NCI-H1930 (cell line): ENCODE measurements around the gene CHST3.
A peak's percentile ranks its signal among the peaks of the same experiment; 100 is the strongest.
"Not testable (repeated sequence)": the region's sequence is repeated elsewhere in the genome, so short reads cannot be mapped to it uniquely, and the experiment has no call there.

Source experiments
- DNase-seq, 2 experiments: peaks; one replicate each; lab custom pipeline; 2025; lab: John Stamatoyannopoulos, UW

CHST3 gene

DNA sequence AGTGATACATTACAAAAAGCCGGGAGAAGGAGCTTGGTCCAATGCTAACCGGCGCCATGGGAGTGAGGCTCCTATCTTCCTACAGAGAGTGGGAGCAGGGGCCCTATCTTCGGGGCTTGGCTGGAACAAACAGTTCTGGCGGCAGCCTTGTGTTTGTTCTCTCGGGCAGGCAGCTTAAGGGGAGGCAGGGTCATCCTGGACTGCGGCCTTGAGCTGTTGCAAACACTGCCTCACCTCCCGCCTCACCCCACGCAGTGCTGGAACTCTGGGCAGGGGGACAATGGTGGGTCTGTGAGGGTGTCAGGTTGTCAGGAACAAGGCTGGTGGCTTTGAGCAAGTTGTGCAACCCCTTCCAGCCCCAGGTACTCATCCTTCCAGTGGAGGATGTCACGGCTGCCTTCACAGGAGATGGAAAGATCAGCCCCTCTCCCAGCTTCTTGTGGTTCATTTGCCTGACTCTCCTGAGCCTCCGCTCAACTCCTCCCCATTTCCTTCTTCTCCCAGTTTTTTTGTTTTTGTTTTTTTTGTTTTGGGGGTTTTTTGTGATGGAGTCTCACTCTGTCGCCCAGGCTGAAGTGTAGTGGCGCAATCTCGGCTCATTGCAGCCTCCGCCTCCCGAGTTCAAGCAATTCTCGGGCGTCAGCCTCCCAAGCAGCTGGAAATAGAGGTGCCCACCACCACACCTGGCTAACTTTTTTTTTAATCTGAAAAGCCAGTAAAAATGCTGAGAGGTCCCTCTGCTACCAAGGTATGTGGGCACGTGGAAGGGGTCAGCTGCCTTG is 66.8 kb downstream of the CHST3 start:
- no peak for DNase-seq

DNA sequence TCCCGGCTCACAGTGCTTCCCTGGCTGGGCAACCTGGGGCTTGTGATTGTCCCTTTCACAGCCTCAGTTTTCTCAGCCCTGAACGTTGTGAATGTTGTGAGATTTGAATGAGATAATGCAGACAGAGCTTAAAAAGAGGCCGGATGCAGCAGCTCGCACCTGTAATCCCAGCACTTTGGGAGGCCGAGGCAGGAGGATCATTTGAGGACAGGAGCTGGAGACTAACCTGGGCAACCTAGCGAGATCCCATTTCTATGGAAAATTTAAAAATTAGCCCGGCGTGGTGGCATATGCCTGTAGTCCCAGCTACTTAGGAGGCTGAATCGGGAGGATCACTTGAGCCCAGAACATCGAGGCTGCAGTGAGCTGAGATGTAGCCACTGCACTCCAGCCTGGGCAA is 67.5 kb downstream of the CHST3 start:
- DNase-seq: no peak

DNA sequence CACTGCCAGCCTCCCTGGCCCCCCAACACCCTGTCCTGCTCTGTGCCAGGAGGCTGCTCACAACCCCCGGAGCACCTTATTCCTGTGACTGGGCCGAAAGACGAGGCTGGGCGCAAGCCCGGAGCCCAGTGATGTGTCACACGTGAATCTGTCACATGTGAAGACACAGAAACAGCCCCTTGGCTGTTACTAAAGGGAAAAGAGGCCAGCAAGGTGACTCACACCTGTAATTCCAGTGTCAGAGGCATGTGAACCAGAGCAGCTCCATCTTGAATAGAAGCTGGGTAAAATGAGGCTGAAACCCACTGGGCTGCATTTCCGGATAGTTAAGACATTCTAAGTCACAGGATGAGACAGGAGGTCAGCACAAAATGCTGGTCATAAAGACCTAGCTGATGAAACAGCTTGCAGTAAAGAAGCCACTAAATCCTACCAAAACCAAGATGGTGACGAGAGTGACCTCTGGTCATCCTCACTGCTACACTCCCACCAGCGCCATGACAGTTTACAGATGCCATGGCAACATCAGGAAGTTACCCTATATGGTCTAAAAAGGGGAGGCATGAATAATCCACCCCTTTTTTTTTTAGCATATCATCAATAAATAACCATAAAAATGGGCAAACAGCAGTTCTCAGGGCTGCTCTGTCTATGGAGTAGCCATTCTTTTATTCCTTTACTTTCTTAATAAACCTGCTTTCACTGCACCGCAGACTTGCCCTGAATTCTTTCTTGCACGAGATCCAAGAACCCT is 68.4 kb downstream of the CHST3 start:
- not testable (repeated sequence) for DNase-seq

DNA sequence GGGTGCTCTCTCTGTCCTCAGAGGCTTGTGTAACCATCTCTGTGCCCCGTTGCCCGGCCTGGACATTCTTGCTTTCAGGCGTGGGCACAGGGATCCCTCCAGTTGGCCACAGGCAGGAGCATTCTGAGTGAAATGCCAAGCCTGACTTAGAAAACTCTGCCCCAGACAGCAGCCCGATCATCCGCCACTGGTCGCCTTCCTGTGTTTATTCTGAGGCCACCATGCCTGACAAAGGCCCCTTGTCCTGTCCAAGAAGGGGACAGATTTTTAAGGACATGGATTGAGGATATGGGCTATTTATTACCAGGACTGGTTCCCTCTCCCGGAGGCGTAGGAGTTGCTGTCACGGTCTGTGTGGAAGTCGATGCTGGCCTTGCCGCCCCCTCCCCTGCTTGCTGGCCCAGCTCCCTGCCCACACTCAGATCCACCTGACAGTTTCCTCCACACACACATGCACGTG is 69.9 kb downstream of the CHST3 start:
- DNase-seq: no peak

DNA sequence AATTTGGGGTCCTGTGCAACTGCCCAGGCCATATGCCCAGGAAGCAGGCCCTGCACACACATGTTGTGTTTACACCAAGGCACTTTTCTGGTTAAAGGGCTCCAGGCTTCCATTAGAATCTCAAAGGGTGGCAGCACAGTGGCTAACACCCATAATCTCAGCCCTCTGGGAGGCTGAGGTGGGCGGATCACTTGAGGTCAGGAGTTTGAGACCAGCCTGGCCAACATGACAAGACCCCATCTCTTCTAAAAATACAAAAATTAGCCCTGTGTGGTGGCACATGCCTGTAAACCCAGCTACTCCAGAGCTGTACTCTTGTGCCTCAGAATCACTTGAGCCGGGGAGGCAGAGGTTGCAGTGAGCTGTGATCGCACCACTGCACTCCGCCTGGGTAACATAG is 70.6 kb downstream of the CHST3 start:
- no peak for DNase-seq

DNA sequence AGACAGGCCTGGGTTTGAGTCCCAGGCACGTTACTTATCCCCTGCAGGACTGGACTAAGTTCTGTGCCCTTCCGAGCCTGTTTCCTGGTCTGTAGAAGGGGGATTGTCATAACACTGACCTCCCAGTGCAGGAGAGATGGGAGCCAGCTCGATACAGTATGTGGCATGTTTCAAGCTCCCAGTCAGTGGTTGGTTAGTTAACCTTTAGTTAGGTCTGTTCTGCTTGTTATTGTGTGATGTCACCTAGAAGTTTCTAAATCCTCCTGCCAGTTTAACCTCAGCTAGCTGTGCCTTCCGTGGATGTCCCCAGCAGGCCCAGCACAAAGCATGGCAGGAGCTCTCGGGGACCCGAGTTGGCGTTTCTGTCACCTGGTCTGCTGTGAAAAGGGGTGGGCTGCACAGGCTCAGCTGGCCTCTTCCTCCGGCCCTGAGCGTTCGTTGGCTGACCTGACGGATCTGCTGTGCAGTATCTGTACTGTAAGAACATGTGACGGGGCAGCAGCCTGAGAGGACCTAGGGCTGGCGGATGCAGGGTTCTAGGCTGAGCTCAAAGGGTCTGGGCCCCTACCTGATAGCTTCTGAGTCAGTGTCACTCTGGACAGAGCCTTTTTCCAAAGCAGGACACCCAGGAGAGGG is 71.2 kb downstream of the CHST3 start:
- DNase-seq: no peak

DNA sequence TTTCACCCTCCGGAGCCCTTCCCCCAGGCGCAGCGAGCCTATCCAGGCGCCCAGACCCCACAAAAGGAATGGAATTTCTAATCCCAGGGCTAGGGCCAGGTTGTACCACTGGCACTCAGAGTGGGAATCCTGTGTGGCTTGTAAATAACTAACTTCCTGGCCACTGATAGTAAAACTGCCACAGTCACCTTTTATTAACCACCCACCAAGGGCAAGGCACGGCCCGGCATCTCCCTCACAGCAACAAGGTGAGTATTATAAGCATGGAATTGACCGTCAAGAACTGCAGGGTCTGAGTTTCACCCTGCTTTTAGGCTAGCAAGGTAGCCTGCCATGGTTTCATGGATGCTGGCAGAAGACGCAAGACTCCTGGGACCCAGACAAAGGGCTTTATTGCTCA is 73.1 kb downstream of the CHST3 start:
- no peak for DNase-seq

DNA sequence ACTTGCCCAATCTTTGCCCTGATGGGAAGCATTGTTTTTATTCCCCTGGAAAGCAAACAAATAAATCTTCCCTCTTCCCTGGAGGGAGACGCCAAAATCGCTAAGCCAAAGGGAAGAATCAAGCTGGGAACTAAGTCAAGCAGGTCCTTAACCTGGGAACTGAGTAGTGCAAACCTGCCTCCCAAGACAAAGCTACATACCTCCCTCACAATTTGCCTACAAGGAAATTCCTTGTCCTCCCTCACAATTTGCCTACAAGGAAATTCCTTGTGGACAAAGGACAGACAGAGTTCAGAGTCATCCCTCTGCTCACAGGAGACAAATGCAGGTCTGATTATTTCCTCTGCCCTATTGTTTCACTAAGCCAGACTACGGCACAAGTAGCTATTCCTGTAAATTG is 73.6 kb downstream of the CHST3 start:
- DNase-seq: no peak

DNA sequence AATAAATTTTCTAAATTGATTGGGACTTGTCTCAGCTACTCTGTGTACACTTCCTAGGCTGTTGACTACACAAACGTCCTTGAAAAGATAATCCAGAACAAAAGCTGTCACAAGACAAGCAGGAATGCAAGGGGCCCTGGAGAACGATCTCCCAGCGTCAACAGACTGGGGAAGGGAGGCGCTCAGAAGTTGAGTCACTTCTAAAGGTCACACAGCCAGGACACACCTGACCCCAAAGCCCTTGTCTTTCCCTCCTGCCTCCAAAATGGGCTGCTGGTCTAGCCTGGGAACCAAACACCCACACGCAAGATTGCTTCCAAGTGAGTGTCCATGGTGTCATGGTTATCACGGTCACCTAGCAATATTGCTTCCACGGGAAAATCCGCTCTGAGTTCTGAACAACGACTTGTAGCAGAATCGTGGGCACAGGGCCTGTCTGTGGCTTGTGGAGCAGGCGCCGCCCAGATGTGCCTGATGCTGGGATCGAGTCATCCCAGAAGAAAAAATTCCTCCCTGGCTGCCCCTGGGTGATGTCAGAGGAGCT is 74.3 kb downstream of the CHST3 start:
- no peak for DNase-seq

DNA sequence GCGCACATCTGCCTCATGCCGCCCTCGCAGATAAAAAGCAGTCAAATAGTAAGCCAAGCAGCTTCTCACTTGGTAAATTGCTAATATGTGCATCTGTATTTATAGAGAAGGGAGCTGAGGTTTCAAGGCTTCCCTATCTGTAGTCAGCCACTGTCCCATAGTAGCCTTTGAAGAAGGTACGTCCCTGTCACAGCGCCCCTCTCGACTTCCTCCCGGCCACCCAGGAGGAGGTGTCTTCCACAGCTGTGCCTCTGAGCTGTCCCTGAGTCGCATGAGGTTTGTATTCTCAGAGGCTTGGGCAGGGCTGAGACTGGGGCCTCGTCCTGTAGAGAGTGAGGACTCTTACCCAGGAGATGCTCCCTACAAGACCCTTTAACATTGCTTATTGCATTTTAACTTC is 75.2 kb downstream of the CHST3 start:
- no peak for DNase-seq

DNA sequence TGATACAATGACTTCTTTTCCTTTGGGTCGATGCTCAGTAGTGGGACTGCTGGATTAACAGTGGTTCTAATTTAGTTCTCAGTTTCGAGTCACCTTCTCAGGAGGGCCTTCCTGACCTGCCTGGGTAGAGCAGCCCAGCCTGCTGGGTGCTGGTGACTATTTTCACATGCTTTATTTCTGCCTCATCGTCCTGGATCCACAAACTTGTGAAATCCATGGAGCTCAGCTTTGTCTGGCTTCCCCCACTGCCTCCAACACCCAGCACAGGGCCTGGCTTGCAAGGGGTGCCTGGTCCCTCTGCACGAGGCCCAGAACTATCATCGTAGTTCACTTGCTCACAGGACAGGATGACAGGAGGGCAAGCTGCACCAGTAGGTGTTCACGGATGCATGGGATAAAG is 77.3 kb downstream of the CHST3 start:
- no peak for DNase-seq

DNA sequence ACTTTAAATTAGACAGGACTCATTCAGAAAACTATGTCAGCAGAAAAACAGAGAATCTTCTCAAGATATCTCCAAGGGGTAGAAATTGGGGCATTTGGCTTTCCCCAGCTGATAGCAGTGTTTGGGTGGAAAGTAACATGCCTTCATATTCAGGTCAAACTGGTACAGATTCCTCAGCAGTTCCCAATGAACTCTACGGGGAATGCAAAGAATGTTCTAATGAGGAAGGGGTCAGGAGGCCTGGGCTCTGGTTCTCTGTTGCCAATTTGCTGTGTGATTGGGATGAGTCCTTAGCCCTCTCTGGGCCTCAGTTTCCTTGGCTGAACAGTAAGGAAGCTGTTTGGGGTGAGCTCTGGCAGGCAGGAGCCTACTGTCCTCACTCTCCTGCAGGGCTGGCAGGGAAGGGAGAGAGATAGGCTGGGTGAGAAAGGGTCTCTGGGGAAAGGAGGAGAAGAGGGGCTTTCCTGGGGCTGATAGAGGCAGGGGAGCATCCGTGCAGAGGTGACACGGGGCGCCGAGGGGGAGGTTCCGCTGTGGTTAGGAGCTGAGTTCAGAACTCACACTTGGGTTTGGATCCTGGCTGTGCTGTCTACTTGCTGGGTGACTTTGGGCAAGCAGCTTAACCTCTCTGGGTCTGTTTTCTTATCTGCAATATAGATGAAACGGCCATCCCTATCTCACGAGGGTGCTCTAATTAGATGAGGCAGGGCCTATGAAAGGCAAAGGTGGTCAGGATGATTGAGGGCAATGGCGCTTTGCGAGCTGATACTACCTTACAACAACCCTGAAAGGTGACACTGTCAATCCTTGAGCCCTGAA is 79.0 kb downstream of the CHST3 start:
- DNase-seq: no peak

DNA sequence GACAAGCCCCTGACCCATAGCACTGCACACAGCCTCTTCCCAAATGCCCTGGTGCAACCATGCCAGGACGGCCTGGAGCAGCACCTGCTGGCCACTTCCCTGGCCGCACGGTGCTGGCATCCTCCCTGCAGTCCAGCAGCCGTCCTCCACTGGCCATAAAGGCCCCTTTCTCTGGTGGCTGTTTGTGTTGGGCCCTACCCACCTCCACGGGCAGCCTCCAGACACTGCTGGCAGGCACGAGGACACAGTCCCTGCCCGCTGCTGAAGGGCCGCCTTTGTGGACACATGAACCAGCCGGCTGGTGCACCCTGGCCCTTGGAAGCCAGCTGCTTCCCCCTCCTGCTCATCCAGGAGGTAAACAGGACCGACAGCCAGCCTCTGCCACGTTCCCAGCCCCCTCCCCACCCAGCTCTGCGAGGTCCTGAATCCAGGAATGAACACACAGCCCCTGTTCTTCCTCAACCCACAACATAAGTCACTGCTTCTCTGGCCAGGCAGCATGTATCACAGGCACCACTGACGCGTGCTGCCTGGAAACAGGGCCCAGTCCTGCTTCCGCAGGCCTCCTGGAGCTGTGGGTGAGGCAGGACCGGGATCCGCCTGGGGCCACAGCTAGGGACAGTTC is 80.3 kb downstream of the CHST3 start:
- DNase-seq: no peak

DNA sequence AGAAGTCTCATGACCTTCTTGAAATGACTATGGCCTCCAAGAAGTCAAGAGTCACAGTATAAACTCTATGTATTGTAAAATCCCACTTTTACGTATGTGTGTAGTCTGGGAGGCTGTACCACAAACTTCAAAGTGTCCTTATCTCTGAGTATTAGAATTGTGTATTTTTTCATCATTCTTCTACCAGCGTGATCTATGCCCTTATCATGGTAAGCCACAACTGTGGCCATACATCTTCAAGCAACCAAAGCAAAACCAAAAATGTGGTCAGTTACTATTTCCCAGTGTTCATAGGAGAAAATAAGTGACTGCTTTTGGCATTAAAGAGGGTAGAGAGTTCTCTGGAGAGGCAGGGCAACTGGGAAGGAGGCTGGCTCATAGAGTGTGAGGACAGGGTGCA is 81.4 kb downstream of the CHST3 start:
- DNase-seq: no peak

DNA sequence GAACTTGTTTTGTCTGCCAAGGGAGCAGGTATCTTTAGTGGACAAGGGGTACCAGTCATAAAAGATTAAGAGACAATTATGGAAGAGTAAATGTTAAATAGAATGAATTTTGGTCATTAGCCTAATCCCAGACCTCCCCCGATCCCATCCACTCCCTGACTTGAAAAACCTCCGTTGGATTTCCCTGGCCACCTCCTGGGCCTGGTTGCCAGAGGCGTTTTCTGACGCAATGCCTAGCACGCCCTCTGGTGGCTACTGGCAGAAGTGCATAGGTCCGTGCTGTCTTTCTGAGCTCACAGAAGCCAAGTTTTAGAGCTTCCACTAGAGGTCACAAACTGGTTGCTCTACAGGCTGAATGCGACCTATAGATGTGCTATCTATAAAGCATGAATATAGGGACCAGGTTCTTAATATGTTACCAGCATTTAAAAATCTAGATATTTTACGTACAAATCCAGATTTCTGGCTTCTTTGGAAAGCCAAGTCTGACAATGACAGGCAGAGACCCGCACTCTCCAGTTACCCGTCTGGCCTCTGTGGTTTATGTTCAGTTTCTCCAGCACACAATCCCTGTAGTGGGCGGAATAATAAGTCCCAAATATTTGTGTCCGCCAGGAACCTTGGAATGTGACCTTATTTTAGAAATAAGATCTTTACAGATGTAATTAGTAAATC is 84.4 kb downstream of the CHST3 start:
- DNase-seq: peak; percentile 57 to 81

DNA sequence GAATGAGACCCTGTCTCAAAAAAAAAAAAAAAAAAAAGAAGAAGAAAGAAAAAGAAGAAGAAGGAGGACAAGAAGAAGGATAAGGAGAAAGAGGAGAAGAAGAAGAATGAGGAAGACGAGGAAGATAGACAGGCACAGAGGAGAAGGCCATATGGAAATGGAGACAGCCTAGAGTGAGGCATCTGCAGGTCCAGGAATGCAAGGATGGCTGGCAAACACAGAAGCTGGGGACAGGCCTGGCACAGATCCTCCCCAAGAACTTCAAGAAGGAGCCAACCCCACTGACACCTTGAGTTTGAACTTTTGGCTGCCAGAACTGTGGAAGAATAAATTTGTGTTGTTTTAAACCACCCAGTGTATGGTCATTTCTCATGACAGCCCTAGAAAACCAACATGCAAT is 85.3 kb downstream of the CHST3 start:
- DNase-seq: no peak

DNA sequence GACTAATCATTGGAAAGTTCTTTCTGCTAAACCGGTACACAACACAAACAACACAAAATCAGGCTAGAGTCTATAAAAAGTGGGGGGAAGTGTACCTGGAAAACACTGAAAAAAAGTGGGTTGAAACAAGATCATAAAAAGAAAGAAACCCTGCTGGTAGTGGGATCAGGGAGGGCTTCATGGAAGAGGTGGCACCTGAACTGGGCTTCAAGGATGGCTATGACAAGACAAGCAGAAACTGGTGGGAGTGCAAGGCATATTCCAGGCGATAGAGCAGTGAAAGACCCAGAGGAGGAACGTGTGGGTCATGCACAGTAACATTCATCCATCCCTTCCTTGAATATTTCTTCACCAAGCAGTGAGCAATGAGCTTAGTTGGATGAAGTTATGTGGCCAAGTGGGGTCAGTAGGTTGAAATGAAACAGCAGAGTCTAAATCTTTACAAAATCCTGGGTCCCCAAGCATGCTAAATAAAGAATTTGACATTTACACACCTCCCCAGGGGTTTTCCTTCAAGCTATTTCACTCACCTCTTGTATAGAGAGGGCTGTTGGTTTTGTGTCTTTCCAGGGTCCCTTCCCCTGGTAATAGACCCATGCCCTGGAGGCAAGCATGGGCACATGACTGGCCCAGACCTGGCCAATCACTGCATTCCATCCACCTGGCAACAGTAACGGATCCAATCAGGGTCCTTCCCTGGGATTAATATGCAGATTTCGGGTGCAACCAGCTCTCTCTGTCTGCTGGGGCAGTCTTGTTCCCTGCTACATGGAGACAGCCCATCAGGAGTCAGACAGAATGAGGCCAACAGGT is 86.0 kb downstream of the CHST3 start:
- DNase-seq: no peak

DNA sequence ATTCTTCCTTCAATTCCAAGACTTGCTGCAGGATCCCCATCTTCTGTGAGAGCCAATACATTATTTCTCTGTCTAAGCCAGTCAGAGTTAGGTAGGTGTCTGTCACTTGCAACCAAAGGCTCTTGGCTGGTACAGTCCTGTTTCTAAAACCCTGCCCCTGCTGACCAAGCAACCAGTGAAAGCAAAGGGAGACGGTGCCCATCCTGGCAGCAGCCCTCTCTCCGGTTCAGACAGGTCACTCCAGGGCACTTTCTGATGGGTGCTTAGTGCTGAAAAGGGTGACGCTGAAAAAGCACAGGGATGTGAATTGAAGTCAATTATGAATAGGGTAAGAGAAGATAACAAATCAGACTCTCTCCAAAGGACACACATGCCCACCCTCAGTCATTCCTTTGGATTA is 86.7 kb downstream of the CHST3 start:
- no peak for DNase-seq

DNA sequence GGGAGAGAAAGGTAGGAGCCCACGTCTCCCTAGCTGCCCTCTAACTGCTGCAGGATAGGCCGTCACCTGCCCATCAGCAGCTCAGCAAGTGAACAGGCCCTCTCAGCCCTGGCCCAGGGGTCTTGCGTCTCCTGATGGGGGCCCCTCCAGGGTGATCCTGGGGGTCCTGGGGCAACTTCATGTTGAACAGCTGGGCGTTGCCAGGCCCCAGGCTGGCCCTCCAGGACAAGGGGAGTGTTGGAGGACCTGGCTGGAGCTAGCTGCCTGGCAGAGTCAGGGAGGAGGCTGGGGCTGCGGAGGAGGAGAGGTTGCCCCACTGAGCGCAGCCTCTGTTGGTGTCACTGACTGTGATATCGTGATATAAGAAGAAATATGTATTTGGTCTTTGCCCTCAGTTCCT is 89.5 kb downstream of the CHST3 start:
- DNase-seq: no peak

DNA sequence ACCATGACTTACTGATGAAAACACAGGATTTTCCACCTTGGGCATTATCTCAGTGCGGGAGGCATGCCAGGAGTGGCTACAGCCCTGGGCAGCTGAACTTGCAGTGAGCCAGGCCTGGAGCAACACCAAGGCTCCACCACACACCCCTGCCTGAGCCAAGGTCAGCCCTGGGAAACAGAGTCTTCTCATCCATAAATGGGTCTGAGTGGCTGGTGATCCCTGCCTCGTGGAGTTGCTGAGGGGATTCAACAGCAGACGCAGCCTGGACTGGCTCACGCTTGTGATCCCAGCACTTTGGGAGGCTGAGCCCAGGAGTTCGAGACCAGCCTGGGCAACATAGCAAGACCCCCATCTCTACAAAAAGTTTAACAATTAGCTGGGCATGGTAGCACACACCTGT is 91.9 kb downstream of the CHST3 start:
- no peak for DNase-seq
